ENCODE data around the gene ARID3B. TPM values are rescaled to one million over a fixed set of nuclear protein-coding genes. Genes with fewer than 3 reads are reported as not detected.

The ARID3B gene
- total and polyA plus RNA-seq, 2 of the 4 experiments (the other 2 are of a cell fraction): 2.5 to 5.0 TPM

DNA sequence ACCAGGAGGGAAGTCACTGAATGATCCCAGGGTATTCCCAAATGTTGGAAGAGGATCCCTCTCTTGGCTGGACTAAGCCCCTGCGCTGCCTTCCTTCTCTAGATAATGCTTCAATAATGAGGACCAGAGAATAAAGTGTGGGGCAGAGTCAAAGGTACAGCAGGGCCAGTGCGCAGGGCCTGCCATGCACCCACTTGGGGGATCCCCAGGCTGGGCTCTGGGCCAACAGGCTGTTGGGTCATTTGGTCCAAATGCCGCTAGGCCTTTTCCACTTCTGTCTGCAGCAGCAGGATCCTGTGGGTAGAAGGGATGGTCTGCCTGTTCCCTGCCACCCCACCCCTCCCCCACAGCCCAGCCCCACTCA lies 68.9 kb downstream of the ARID3B start:
- Histone ChIP-seq H3K9me1 (ENCODE audit: insufficient read depth, low read length) (no peaks in the 10 kb centered on the region), H3K4ac (ENCODE audit: low read depth, low read length) (no peak overlapping the region), H2AFZ (replicated peaks; ENCODE audit: low read length, poor library complexity) (no peak overlapping the region), H3K9ac (ENCODE audit: low read depth, low read length) (no peak overlapping the region), H3K4me1 (ENCODE audit: control insufficient read depth, insufficient read depth, low read length) (peaks cover 2% of the 10 kb centered on the region; the same call in 1 of the 2 replicates), H2BK120ac (ENCODE audit: low read depth, low read length) (no peak overlapping the region), H2AK9ac (replicated peaks; ENCODE audit: low read depth, low read length, poor library complexity) (no peak overlapping the region), H3K27me3 (ENCODE audit: control insufficient read depth, insufficient read depth, low read length) (peaks cover 6% of the 10 kb centered on the region; the same call in 1 of the 2 replicates), H3K18ac (ENCODE audit: low read depth, low read length) (no peak overlapping the region), H3K27ac (ENCODE audit: insufficient read depth, low read length) (no peak overlapping the region), H4K8ac (ENCODE audit: low read depth in 2 of 2, low read length in 2 of 2) (no peak overlapping the region), H3K14ac (replicated peaks; ENCODE audit: low read depth, low read length) (no peak overlapping the region), H4K91ac (ENCODE audit: insufficient read depth, low read depth, low read length) (no peak overlapping the region), H3K4me2 (ENCODE audit: low read depth, low read length) (no peak overlapping the region), H3K79me1 (ENCODE audit: low read depth in 1 of 2, low read length in 2 of 2) (no peaks in the 10 kb centered on the region), H4K5ac (ENCODE audit: low read depth, low read length) (no peak overlapping the region), H3K4me3 (ENCODE audit: insufficient read depth, low read depth, low read length) (no peak overlapping the region), H3K9me3 (ENCODE audit: control insufficient read depth, insufficient read depth, low read length) (no peaks in the 10 kb centered on the region), H2AK5ac (ENCODE audit: low read depth, low read length) (no peak overlapping the region), H2BK15ac (ENCODE audit: low read depth, low read length) (no peak overlapping the region), H4K20me1 (ENCODE audit: insufficient read depth, low read length) (no peaks in the 10 kb centered on the region), H2BK20ac (ENCODE audit: low read depth, low read length) (no peak overlapping the region), H3K23ac (ENCODE audit: low read depth, low read length) (no peak overlapping the region), H3K56ac (ENCODE audit: extremely low read depth, insufficient read depth, low read length) (no peak overlapping the region), H2BK5ac (ENCODE audit: low read depth, low read length, poor library complexity, severe bottlenecking) (no peak overlapping the region), H3K36me3 (ENCODE audit: control insufficient read depth, insufficient read depth, low read length) (no peaks in the 10 kb centered on the region)
- in situ Hi-C loops (cut with MboI; ENCODE audit: low sequenced_read_pairs): no loop called here
- intact Hi-C loops (cut with micrococcal nuclease): no loop called here
- ATAC-seq (ENCODE audit: low read depth) (no peak), DNase-seq (no peak)
- no TSS peak for BruUV-seq (replicated peaks)
- TF ChIP-seq NFE2L2 (IDR thresholded peaks at IDR 0.05; ENCODE audit: low read depth, low read length): no peak
- no peak for TF ChIP-seq RFX5 (IDR thresholded peaks at IDR 0.05; ENCODE audit: low read depth, low read length)
- POLR2A ChIA-PET (ENCODE audit: unreplicated experiment): no interaction called here
- dilution Hi-C loops (cut with HindIII; ENCODE audit: low sequenced_read_pairs, unreplicated experiment): no loop called here
- no CpG with 5 or more reads among the region's 3 CpGs for WGBS, 2 experiments (ENCODE audit: extremely low coverage in 2 of 2, insufficient read length in 1 of 2)
- CTCF ChIA-PET: no interaction called here

Measured in IMR-90 (cell line).